Ecto neural progenitor cell (in vitro differentiated cells): Measurements from ENCODE around the gene C19orf81.

Experiments
- DNase-seq: peaks from one replicate; pipeline ENCODE4 v3.0.0-alpha.2; 2018; ENCODE audit warnings: low spot score

The C19orf81 gene

DNA sequence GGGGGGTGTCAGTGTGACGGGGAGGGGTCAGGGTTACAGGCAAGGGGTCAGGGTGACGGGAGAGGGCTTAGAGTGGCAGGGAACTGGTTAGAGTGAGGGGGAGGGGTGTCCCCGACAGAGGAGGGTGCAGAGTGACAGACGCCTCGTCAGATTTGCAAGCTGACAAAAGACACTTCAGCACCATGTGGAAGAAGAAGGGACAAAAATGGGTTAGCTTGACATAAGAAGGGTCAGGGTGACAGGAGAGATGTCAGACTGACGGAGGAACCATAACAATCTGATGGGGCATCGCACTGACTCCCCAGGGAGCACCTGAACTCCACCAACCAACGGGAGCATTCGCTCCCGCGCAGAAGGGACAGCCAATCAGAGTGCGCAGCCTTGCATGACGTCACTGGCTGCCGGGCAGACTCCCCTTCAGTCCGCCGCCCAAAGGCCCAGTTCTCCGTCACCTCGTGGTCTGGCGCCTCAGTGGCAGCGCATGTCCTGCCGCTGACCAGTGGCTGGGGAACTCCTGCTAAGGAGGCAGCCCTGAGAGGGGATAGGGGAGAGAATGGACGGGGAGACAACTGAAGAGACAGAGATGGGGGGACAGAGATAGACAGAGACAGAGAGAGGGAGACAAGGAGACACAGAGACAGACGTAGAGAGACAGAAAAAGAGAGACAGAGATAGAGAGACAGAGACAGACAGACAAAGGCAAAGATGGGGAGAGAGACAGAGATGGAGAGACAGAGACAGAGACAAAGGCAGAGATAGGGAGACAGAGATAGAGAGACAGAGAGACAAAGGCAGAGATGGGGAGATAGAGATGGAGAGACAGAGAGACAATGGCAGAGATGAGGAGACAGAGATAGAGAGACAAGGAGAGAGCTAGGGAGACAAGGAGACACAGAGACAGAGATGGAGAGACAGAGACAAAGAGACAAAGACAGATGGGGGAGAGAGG lies 30.2 kb downstream of the C19orf81 start:
- DNase-seq = peak; percentile 87

DNA sequence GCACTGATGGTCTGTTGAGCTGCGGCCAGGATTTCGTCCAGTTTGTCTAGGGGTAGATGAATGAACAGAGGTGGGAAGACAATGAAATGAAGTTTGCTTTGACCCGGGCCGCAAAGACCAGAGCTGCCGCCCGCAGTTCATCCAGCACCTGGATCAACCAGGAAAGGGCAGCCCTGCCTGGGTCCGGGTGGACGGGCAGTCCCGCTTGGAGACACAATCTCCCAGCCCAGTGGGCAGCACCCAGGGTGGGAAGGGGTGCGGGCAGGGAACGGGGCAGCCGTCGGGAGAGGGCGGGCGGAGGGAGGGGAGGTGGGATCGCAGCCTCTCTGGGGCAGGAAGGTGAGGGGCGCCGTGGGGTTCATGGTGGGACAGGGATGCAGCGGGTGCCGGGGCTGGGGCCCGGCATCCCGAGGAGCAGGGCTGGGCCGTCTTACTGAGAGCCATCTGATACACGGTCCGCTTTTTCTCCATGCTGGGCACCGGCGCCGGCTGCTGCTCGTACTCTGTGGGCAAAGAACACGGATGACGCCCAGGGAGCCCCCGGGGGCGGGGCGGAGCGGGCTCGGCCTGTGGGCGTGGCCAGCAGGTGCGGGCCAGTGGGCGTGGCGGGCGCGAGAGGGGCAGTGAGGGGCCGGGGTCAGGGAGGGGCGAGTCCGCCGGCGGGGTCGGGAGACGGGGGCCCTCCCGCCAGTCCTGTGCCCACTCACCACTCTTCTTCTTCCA lies 37.2 kb downstream of the C19orf81 start:
- no peak for DNase-seq

DNA sequence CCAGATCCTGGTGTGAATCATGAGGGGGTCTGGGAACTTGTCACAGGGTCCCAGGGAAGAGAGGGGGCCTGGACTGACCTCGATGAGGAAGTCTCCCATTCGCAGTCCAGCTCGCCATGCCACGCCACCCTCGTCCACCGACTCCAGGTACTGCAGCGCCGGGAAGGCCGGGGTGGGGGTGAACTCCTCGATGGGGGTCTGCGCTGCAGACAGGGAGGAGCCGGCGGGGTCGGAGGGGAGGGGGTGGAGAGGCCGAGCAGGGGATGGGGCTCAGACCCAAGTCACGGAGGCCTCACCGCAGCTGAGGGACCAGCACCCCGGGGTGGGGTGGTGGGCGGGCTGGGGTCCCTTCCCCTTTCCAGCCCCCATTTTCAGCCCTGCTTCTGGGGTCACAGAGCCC lies 39.5 kb downstream of the C19orf81 start:
- DNase-seq = no peak

DNA sequence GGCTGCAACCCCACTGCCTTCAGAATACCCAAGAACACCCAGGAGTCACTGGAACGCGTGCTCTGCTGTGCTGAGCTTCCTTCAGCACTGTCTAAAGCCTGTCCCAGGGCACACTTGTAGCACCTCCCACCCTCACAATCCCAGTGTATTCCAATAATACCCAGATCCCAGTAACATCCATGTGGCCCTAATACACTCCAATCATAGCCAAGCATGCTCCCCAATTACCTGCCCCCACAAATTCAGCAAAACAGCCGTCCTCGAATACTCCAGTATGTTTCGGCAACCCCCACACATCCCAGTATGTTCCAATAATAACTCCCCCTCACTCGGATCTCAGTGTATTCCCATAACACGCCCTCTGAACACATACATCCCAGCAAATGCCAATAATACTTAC lies 41.2 kb downstream of the C19orf81 start:
- no peak for DNase-seq

DNA sequence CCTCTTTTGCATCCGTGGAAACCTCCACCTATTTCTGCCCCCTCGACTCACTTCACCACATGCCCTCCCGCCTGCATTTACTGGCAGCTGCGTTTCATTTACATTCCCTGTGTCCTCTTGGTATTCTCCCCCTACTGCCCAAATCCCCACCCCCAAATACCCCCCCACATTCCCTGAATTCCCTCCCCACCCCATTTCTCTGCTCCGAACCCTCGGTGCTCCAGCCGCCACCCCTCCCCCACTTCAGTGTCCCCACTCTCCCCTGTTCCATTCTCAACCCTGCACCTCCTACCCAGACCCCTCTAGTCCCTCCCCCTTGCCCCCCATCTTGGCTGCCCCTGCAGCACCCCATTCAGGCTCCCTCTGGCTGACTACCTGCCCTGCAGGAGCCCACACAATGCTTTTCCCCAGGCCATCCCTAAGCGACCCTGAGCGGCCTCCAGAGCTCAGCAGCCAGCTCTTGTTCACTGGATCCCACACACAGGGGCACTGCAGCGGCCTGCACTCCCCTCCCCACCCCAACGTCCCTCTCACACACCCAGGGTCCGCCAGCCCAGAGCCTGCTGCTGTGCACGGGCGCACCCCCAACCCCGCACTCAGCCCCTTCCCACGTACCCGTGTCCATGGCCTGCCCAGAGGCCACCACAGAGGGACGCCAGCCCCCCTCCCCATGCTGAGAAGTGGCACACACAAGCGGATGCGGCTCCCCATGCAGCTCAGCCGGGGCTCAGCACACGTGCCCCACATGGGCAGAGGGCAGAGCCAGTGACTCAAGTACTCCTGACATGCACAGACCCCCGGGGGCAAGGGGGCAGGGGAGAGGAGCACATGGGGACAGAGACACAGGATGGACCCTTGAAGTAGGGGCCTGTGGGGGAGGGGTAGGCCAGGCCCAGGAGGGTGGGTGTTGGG lies 44.1 kb downstream of the C19orf81 start:
- DNase-seq = peak; percentile 56

DNA sequence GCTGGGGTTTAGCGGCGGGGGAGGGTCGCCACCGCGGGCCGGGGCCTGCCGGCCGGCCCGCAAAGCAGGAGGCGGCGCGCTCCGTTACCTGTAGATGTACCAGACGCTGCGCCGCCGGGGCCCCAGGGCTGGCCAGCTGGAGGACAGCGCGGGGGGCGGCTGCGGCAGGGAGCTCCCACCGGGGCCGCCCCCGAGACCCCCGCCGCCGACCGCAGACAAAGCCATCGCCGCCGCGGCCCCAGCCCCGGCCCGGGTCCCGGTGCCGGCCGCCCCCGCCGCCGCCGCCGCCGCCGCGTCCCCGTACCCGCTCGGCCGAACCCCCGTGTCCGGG lies 45.5 kb downstream of the C19orf81 start:
- DNase-seq = no peak

DNA sequence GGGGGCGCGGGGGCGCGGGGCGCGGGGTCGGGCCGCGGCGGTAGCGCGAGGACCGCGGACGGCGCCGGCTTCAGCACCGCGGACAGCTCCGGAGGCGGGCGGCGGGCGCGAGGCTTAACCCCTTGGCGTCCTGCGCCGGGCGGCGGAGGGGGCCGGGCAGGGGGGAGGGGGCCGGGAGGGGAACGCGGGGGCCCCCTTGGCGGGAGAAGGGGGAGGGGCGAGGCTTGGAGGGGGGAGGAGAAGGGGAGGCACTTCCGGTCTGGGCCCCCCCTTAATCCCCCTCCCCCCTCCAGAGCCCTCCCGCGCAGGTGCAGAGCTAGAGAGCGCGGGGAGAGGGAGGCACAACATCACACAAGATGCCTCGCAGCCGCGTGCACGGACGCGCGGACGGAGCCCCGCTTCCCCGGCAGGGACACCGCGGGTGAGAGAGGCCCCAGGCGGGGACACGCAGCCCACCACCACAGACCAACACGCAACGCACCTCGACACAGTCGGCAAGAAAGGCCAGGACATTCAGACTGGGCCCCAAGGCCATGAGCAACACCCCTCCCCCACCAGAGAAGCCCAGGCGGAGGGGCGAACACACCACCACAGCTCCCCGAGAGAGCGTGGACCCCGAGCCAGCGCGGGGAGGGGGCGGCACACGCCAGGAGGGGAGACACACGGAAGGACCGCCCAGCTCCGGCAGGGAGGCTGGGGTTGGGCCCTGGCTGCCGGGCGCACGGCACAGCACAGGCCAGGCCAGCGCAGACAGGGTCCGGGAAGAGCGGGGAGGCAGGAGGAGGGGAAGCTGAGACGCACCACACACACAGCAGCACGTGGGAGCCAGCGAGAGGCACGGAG lies 46.2 kb downstream of the C19orf81 start:
- DNase-seq = peak; percentile 85

DNA sequence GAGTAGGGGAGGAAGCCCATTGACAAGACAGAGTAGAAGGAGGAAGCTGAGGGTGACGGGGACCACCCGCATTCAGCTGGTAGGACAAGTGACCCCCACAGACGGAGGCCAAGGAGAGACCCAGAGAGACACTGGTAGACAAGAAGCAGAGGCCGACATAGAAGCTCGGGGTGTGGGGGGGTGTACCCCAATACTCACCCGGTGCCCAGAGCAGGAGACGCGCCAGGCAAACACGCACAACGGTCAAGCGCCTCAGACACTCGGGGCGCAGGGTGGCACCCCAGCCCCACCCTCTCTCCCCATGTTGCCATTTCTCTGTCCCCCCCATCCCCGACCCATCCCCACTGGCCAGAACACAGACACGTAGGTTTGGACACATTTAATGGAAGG lies 46.8 kb downstream of the C19orf81 start:
- DNase-seq = no peak

DNA sequence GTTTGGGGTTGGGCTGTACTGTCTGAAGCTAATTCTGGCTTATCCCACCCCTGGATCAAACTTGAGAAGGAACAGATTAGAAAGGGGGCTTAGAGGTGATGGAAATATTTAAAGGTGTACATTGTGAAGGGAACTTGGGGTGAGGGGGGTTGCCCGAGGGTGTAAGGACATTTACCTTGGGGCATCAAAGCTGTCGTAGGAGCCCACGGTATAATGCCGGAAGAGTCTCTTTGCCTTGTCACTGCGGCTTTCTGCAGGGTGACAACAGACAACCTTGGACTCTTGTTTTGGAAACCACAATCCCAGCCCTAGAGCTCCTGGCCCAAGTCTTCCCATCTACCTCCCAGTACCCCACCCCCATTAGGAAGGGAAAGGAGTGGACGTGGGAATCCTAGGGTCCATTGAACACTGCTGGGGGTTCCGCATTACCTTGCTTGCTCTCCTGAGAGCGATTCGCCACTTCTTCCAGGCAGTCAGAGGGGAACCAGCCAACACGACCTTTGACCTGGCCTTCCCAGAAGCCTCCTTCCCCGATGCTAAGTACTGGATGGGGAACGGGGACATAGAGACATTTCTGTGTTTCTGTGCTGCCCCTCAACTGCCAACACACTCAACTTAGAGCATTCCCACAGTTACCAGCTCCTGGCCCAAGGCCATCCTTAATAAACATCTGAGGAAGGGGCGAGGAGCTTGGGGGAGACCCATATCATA lies 48.3 kb downstream of the C19orf81 start:
- no peak for DNase-seq

DNA sequence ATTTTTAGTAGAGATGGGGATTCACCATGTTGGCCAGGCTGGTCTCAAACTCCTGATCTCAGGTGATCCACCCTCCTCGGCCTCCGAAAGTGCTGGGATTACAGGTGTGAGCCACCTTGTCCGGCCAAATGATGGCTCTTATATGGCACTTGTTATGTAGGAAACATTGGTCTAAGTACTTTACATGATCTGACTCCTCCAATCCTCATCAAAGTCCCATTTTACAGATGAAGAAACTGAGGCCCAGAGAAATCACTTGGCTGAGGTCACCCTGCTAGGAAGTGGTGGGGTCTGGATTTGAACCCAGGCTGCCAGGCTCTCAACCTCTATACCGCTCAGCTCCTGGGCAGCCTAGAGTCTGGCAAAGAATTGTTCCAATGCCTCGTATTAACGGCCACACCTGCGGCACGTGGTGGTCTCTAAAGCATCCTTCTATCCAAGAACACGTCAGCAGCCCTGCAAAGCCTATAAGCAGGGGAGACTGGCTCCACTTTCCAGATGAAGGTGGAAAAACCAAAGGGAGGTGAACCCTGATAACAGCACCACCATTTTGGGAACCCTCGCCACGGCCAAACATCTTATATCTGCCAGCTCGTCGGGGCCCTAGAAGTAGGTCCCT lies 52.2 kb downstream of the C19orf81 start:
- no peak for DNase-seq

DNA sequence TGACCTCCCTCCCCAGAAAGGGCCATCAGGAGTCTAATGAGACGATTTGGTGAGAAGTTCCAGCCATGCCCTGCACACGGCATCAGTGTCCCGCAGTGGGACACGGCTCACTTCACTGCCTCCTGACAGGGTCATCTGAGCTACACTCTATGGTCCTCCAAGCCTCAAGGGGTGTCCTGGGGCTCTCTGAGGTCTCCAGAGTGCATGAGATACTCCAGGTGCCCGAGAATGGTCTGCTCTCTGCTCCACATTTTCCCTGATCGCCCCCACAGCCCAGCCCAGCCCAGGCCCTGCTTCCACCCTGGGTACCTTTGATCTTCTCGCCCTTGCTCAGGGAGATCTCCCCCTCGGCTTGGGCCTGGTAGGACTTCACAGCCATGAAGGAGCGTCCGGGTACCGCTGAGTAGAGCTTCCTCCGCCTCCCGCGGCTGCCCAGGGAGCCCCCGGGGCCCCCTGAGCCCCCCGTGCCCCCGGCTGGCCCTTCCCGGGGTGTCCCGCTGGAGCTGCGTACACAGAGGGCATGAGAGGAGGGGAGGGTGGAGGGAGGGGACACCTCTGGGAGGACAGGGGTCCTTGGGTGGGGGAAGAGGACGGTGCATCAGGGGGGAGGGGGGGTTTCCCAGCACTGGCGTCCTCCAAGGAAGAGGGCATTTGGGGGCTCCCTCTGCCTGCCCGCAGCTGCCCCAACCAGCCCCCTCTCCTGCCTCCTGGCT lies 53.1 kb downstream of the C19orf81 start:
- no peak for DNase-seq

DNA sequence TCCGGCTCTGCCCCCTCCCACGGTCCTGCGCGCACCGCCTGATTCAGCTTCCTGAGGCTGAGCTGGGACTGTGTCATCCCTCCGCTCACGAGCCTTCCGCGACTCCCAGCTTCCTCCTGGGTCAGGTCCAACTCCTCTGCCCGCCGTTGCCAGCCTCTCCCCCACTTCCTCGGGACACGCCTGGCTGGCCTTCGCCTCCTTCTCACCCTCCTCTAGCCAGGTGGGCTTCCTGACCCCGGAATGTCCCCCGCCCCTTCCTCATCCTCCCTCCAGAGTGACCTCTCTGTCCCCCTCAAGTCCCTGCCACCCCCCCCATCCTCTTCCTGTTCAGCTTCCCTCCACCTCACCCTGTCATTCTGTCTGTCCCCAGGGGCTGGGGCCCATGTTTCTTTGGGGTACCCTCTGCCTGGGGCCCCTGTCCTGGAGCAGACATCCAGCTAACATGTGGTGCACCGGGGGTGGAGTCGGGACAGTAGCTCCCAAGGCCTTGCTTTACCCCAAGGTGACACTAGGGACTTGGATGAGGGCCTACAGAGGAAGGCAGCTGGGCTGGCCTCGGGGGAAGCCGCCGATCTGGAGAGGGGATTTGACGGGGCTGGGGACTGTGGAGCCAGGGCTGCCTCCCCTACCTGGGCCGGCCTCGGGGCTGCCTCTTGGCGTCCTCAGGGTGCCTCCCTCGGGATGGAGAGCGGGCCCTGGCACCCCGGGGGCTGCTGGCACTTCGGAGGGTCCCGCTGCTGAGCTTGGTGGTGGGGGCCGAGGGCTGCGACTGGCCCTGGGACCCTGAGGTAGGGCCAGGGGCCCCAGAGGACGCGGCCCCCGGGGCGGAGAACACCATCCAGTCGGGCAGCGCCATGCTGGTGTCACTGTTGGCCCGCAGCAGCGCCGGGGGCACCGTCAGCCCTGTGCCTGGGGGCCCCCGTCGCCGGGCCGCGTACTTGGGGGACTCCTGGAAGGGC lies 53.9 kb downstream of the C19orf81 start:
- DNase-seq = no peak

DNA sequence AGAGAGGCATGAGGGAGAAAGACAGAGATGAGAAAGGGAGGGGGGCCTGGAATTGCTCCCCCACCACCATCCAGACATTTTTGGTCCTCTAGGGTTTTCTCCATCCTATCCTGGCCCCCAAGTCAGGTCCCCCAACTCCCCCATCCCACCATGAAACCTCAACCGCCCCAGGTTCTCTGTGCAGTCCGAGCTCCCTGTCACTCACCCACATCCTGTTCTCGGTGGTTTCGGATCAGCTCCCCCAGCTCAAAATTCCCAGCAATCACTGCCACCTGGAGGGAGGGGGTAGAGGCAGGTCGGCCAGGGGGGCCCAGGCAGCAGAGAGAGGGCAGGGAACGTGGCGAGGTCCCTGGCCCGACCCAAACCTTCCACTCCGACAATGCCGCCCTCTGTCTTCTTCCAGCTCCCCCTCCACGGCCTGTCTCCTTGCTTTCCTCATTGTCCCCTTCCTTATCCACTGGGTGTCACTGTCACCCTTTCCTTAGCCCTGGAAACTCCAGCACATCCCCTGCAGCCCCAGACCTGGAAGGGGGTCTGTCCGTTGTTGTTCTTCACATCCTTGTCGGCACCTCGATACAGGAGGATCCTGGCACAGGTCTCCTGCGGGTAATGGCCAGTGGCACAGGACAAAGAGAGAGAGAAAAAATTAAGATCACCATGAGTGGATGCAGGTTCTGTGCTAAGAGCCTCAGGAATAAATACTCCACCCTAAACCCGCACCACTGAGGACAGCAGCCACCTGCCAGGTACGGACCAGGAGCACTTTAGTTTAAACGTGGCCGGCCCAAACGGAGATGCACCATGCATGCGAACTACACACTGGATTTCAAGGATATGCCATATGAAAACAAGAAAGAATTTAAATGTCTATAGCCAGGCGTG lies 54.9 kb downstream of the C19orf81 start:
- DNase-seq = peak; percentile 53

DNA sequence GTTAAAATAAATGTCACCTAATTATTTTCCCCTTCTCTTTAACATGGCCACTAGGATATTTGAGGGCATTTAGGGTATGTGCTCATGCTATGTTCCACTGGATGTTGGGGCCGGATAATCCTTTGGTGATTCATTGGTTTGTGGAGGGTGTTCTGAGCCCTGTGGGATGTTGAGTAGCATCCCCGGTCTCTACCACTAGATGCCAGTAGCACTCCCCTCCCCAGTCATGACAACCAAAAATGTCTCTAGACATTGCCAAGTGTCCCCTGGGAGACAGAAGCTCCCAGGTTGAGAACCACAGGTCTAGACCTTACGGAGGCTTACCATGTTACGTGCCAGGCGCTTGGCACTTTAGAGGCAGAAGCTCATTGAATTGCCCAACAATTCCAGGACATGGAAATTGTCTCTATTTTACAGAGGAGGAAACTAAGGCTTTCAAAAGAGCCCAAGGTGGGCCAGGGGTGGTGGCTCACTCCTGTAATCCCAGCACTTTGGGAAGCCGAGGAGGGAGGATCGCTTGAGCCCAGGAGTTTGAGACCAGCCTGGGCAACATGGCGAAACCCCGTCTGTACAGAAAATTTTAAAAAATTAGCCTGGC lies 56.3 kb downstream of the C19orf81 start:
- DNase-seq = peak; percentile 65

DNA sequence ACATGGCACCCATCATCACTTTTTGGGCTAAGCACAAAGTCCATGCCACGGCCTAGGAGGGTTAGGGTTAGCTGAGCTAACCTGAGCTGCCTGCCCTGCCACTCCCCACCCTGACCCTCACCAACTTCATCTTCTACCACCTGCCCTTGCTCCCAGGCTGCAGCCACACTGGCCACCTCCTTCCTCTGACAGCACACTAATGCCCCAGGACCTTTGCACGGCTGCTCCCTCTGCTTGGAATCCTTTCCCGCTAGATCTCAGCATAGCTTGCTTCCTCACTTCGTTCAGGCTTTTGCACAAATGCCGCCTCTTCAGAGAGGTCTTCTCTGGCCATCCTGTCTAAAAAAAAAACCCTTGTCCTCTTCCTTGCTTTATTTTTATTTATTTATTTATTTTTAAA lies 57.1 kb downstream of the C19orf81 start:
- no peak for DNase-seq

DNA sequence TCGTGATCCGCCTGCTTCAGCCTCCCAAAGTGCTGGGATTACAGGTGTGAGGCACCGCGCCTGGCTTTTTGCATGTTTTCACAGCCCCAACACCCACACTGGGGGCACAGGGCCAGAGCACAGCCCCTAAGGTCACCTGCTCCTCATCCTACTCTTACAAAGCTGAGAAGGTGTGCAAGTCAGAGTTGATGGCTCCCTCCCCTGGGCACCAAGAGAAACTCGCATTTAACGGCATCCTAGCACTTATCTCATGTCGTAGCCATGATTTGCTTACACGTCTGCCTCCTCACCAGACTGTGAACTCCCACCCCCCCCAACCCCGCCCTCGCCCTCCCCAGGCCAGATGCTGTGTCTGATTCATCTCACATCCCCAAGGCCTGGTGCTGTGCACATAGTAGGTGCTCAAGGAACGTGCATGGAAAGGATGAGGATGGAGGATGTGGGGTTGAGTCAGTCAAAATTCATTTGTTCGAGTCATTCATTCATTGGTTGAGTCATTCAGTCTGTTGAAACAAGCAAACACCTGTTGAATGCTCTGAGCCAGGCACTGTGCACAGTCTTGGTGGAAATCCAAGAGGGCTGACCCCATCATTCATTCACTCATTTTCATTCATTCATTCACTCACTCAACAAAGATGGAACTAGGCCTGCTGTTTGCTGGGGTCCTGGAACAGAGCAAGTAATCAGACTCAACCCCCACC lies 59.1 kb downstream of the C19orf81 start:
- DNase-seq = no peak
